ENCODE data around the gene PLIN3.

- TF ChIP-seq POLR2A (IDR thresholded peaks at IDR 0.05) = no peak
- TF ChIP-seq CTCF (IDR thresholded peaks at IDR 0.05) = no peak
Measured at GRCh38 chr19:4807188-4807587, 60.3 kb downstream of the PLIN3 start.
